GM21619 (cell line): Measurements from ENCODE around the gene RIMS4.
"Not testable (repeated sequence)": the region's sequence is repeated elsewhere in the genome, so short reads cannot be mapped to it uniquely, and the experiment has no call there.

ENCODE experiments used
- ATAC-seq: cut with Tn5 transposase; IDR thresholded peaks from one replicate; pipeline ENCODE4 v1.9.1; 2021; ENCODE audit not compliant: unreplicated experiment

Gene RIMS4

GRCh38 chr20:44830995-44831394 is 20.6 kb upstream of the RIMS4 start:
- no peak for ATAC-seq

- ATAC-seq, result no peak
Observed at GRCh38 chr20:44830523-44830922, 20.2 kb upstream of the RIMS4 start.

GRCh38 chr20:44829688-44830087 is 19.3 kb upstream of the RIMS4 start:
- ATAC-seq, result no peak

GRCh38 chr20:44828640-44829039 is 18.3 kb upstream of the RIMS4 start:
- ATAC-seq, result no peak

- ATAC-seq, result no peak
Observed at GRCh38 chr20:44827401-44827800, 17.1 kb upstream of the RIMS4 start.

- ATAC-seq, result not testable (repeated sequence)
Observed at GRCh38 chr20:44821576-44821975, 11.2 kb upstream of the RIMS4 start.

- no peak for ATAC-seq
Observed at GRCh38 chr20:44819936-44820335, 9.6 kb upstream of the RIMS4 start.

- no peak for ATAC-seq
Observed at GRCh38 chr20:44817143-44817910, 7.0 kb upstream of the RIMS4 start.

- no peak for ATAC-seq
Observed at GRCh38 chr20:44814937-44815336, 4.6 kb upstream of the RIMS4 start.

GRCh38 chr20:44811150-44811685 is 872 bp upstream of the RIMS4 start:
- no peak for ATAC-seq

GRCh38 chr20:44810061-44810390 is 320 bp downstream of the RIMS4 start:
- ATAC-seq, result no peak

GRCh38 chr20:44809380-44810060 is 826 bp downstream of the RIMS4 start:
- ATAC-seq, result no peak

GRCh38 chr20:44807684-44808056 is 2.7 kb downstream of the RIMS4 start:
- ATAC-seq, result no peak

- ATAC-seq, result no peak
Observed at GRCh38 chr20:44807051-44807683, 3.2 kb downstream of the RIMS4 start.

- ATAC-seq, result no peak
Observed at GRCh38 chr20:44805979-44806620, 4.2 kb downstream of the RIMS4 start.

GRCh38 chr20:44805335-44805978 is 4.9 kb downstream of the RIMS4 start:
- ATAC-seq, result no peak

- ATAC-seq, result no peak
Observed at GRCh38 chr20:44803383-44803941, 6.9 kb downstream of the RIMS4 start.

GRCh38 chr20:44802702-44803101 is 7.6 kb downstream of the RIMS4 start:
- no peak for ATAC-seq

- no peak for ATAC-seq
Observed at GRCh38 chr20:44800391-44801046, 9.8 kb downstream of the RIMS4 start.

GRCh38 chr20:44799691-44800090 is 10.7 kb downstream of the RIMS4 start:
- no peak for ATAC-seq
